GM18867 (cell line): ENCODE results near the gene CALN1.
"Not testable (repeated sequence)": the region's sequence is repeated elsewhere in the genome, so short reads cannot be mapped to it uniquely, and the experiment has no call there.

Source experiments
- ATAC-seq: cut with Tn5 transposase; IDR thresholded peaks from one replicate; pipeline ENCODE4 v1.9.1; 2021; ENCODE audit warnings: mild to moderate bottlenecking, moderate library complexity; ENCODE audit not compliant: unreplicated experiment

CALN1 gene

DNA sequence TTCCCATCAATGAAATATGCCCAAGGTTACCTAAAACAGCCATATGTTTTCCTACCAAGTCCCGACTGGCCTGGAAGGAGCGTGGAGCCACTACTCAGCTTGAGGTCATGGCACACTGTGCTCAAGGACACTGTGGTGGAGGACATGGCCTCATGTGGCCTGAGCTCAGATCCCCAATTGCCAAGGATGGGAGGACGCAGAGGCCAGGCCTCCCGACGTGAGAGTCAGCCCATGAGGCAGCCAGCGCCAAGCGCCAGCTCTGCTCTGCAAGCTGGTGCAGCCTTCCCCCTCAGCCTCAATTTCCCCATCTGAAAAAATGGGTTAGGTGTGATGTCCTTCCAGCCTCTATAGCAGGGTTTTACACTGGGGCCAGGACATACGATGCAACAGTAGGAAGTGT, 302.6 kb downstream of the CALN1 start:
- ATAC-seq, result no peak

DNA sequence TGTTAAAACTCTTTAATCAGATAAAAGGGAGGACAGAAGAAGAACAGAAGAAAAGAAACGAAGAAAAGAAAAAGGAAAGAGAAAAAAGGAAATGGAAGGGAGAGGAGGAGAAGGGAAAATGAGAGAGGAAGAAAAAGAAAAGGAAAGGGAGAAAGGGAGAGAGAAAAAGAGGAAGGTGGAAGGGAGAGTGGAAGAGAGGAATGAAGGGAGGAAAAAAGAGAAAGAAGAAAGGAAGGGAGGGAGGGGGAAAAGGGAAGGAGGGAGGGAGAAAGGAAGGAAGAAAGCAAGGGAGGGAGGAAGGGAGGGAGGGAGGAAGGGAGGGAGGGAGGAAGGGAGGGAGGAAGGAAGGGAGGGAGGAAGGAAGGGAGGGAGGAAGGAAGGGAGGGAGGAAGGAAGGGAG, 305.7 kb downstream of the CALN1 start:
- no peak for ATAC-seq

DNA sequence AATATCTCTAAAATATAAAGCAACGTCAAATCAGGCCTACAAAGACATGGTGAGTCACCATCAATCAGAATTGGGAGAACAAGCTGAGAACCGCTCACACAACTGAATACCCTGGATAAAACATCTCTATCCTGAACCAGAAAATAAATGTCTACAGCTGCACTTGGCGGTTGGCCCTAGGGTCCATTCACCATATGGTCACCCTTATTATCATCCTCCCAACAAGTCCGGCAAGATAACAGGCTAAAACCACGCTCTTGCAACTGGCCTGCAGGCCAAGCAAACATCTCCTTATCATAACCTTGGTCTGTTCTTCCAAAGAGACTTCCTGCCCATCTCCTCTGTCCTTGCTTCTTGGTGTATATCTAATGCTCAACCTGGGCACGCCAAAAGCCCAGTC, 310.7 kb downstream of the CALN1 start:
- no peak for ATAC-seq

DNA sequence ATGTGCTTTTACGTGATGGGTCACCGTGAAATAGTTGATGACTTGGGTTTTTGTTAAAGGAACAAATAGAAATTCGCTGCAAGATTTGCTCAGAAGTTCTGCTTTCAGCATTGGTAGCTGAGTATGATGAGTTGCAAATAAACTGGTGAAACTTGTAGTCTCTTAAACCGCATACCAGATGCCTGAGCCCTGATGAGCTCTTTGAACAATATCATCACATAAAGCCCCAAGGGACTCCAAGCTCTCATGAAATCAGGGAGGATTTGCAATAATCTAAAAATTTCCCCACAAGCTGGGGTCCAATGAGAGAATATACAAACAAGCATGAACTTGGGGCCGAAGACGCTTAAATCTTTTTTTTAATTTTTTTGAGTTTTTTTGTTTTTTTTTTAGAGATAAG, 312.4 kb downstream of the CALN1 start:
- no peak for ATAC-seq

DNA sequence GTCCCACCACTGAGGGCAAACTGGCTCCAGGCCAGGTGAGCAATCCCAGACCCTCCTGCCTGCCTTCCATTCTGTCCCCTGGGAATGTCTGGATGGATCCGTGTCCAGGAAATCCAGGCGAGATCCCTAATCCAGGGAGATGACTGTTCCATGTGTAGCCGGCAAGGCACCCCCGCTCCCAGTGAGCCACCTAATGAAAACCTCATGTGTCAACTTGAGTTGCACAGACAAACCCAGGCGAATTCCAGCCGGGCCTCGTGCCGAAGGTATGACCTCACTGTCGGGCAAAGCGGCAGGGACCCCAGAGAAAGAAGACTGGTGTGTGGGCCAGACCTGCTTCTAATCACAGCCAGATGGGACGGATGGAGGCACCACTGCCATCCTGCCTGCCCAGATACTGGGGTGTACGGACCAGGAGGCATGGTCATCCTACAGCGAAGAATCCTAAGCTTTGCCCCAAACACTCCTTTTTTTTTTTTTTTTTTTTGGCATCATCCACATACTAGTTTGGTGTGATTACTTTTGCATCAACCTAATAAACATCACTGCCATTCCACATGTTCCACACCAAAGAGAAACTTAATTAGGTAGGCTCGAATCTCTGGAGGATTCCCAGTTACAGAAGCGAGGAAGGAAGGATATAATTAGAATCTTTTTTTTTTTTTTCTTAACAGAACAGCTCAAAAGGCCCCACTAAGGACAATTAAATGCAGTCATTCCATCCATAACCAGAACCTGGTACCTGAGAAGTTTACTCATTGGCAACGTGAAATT, 313.1 kb downstream of the CALN1 start:
- ATAC-seq, result no peak

DNA sequence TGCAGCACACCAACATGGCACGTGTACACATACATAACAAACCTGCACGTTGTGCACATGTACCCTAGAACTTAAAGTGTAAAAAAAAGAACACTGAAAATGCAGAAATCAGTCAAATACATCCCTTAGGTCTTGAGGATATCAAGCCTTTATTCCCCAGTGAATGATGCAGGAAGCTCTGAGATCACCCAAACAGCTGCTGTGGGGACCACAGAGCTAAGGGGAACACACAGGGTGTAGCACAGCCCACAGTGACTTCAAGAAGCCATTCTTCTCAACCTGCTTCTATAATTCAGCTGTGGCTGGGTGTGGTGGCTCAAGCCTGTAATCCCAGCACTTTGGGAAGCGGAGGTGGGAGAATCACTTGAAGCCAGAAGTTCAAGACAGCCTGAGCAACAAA, 314.9 kb downstream of the CALN1 start:
- ATAC-seq, result no peak

DNA sequence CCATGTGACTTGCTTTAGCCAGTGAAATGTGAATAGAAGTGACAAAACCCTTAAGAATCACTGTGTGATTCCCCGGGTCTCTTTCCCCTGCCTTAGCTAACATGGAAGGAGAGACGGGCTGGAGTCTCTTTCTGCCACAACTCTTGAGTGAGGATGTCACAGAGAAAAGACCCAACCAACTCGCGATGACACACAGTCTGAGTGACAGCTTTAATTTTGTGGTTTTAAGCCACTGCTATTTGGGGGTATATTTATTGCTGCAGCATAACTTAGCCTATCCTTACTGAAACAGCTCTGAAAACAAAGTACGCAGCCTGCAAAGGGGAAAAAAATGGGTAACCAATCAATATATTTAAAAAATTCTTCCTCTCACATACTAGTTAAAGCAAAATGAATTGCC, 319.4 kb downstream of the CALN1 start:
- ATAC-seq, result no peak

DNA sequence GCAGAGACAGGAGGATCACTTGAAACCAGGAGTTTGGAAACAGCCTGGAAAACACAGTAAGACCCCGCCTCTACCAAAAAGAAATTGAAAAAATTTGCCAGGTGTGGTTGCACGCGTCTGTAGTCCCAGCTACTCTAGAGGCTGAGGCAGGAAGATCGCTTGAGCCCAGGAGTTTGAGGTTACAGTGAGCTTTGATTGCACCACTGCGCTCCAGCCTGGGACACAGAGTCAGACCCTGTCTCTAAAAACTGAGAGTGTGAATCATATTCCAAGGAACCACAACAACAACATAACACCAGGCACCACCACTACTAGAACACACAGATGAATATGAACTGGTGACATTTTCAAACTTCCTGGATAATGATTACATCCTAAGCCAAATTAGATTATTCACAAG, 324.2 kb downstream of the CALN1 start:
- no peak for ATAC-seq

DNA sequence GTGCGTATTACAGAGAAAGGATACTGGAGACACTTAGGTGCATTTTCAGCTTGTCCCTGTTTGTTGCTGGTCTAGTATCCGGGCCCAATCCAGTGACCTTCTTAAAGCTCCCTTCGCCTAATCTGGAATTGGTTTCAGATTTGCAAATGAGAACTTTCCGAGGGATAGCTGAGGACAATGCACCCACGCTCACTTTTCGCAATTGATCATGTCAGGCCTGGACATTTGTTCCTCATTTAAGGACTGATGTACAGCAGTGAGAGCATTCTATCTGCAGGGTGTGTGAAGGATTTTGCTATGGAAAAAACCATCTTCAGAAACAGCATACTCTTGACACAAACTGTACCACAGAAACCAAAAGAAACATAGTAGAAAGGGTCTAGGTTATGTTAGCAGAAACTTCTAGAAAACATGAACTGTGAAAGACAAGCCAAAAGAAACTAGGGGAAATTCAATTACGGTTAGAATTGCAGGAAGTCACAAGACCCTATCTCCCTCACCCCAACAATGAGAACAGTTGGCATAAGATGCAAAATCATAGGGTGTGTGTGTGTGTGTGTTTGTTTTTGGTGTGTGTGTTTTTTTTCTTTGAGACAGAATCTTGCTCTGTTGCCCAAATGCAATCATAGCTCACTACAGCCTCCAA, 331.1 kb downstream of the CALN1 start:
- ATAC-seq, result no peak

DNA sequence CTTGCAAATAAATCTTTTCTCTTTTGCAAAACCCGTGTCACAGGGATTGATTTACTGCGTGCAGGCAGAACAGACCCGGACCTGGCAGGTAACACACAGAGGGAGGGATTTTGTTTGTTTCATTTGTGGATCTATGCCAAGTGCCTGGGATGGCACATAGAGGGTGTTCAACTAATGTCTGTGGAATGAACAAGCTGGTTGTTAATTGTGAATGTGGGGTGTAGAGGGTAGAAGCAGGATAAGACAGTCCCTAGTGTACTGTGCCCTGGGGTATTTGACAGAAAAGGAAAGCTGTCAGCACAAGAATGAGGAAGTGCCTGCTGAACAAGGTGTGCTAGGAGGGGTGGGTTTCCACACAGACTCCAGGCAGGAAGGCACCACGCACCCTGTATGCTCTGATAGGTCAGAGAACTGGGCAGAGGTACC, 331.8 kb downstream of the CALN1 start:
- ATAC-seq, result no peak

DNA sequence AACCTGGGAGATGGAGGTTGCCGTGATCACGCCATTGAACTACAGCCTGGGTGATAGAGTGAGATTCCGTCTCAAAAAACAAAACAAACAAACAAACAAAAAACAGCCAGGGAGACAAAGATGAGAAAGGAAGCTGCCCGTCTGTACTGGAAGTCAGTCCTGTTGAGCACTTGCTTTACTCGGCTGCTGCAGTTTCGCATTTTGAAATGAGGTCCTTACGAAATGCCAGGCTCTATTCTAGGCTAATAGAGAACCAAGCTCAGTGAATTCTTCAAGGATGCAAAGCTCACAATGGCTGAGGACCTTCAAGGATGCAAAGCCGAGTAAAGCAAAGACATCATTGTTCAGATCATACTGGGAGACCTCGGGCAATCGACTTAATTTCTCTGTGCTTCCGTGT, 333.3 kb downstream of the CALN1 start:
- ATAC-seq, result no peak

DNA sequence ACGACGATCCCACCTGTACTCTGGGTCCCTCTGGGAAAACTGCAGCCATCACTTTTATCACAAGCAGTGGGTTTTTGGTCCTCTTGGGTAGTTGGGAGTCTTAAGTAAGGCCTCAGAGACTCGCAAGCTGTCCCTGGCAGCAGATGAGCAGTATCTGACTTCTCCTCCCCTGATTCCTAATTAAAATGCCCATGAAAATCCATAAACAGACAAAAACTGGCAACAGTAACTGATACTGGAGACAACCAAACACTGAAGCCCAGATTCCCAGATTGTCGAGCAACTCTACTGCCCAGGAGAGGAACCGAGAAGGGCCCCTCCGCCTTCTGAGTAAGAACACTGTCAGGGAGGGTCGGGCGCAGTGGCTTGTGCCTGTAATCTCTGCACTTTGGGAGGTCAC, 333.8 kb downstream of the CALN1 start:
- ATAC-seq, result no peak

DNA sequence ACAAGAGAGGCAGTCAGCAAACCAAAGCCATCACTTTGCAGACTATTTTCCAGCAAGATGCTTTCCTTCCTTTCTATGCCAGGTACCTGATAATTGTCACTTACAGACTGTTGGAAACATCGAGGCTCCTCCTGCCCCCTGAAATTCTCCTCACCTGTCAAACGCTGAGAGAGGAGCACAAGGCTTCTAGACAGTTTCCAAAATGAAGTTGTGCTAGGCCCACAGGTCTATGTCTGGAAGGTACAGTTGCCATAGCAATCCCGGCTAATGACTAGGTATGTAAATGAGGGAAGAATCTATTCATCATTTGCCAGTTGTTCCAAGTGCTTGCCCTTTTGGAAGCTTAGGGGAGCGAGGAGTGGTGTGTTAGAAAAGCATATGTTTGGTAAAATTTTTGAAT, 334.4 kb downstream of the CALN1 start:
- ATAC-seq, result no peak

DNA sequence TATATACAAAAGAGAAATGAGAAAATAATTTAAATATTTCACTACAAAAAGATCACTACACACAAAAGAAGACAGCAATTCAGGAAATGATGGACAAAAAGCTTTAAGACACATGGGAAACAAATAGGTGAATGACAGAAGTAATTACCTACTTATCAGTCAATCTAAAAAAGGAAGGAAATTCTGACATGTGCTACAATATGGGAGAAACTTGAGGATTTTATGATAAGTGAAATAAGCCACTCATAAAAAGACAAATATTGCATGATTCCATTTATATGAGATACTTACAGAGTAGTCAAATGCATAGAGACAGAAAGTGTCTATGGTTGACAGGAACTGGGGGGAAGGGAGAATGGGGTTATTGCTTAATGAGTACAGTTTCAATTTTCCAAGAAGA, 339.2 kb downstream of the CALN1 start:
- ATAC-seq, result no peak

DNA sequence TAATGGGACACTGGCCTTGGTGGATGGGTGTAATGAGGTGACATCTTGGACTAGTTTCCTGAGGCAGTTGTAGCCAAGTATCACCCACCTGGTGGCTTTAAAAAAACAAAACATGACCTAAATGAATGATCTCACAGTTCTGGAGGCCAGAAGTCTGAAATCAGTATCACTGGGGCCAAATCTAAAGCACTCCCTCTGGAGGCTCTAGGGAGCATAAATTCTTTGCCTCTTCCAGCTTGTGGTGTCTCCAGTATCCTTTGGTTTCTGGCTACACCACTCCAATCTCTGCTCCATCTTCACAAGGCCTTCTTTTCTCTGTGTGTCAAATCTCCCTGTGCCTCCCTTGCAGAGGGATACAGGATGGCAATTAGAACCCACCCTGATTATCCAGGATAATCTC, 342.9 kb downstream of the CALN1 start:
- ATAC-seq, result no peak

DNA sequence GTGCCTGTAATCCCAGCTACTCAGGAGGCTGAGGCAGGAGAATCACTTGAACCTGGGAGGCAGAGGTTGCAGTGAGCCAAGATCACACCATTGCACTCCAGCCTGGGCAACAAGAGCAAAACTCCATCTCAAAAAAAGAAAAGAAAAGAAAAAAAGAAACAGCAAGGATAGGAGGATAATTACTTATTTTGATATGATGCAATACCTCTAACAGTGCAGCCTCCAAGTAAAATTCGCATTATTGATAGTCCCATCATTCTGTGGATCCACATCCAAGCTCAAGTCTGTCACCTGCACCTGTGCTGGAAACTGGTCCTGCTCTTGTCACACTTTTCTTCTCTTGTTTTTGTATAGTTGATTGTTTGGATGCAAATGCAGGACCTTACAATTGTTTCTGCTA, 346.4 kb downstream of the CALN1 start:
- not testable (repeated sequence) for ATAC-seq

DNA sequence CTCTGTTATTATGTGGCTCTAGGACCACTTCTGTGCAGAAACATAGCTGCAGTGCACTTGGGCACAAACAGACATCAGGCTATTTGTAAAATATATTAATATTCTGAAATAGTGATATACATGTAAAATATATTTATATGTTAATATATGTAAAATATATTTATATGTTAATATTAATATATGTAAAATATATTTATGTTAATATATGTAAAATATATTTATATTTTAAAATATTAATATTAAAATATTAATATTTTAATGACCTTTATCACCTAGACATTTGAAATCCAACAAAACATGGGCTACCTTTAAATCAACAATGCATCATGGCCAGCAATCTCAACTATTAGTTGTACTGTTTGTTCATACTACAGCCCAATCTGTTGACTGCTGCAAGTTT, 347.2 kb downstream of the CALN1 start:
- no peak for ATAC-seq

DNA sequence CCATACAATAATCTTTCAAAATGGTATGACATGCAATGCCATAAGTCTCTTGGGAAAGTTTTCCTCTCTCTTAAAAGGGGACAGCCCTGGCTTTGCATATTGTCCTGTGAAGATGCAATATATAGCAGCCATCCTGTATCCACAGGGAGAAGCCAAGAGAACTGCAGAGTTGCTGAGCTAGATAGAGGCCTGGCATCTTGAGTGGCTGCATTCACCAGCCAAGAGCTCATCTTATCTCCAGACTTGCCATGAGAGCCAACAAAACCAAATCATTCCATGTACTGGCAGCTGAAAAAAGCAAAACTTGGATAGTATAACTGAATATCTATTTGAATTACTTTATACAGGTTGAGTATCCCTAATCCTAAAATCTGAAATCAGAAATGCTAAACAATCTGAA, 348.8 kb downstream of the CALN1 start:
- ATAC-seq, result no peak

DNA sequence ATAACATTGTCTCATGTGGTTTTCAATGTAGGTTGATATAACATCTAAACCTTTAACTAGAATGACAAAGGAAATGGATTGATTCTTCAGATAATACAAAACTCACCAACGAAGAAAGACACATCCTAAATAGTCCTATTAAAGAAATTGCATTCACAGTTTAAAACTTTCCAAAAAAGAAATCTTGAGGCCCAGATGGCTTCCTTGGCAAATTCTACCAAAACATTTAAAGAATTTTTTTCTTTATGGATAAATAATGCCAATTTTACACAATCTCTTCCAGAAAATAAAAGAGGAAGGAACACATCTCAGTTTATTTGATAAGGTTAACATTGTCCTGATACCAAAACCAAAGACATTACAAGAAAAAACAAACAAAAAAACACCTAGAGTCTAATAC, 349.5 kb downstream of the CALN1 start:
- no peak for ATAC-seq

DNA sequence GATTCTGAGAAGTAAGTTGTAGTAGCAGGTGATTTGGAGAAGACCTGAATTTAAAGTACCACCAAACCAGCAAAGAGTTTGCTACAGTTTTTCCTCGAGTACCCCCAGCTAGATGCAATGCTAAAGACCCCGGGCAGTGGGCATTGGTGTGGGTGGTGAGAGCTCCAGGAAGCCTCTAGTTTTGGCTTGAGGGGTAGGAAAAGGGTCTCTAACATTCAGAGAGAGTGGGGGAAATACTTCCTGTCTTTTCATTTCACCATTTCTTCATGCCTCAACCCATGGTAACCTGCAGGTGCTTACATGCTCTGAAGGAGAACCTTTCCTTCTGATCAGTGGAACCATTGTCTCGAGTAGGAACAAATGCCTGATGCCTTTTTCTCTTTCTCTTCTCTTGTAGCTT, 352.2 kb downstream of the CALN1 start:
- no peak for ATAC-seq

DNA sequence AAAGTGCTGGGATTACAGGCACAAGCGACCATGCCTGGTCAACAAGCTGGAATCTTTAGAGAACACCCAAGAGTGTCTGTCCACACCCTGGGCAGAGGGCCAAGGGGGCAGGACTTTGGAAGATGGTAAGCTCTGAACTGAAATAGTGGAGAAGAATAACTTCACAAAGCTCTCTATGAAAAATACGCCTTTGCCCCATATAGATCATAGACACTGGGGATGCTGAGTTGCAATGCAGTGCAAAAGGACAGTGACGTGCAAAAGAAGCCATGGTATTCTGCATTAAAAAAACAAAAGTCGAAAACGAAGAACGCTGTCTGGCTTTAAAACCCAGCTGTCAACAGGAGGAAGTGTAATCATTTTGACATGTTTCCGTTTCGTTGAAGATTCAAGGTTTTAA, 353.6 kb downstream of the CALN1 start:
- ATAC-seq, result no peak

DNA sequence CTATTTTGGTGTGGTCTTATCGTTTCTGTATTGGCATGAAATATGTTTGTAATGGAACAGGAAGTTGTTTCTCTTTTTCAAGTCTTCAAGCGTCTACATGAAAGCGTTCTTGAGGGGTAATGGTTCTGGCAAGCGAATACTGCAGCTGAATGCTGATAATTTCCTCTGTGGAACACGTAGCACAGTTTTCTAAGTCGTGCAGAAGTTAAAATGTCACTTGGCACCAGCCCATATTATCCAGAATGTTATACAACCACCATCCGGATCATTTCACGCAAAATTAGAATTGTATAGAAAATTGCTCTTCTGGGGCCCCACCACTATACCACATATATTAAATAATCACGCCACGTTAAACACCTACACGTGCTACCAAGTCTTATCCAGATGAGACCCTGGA, 354.3 kb downstream of the CALN1 start:
- ATAC-seq, result no peak

DNA sequence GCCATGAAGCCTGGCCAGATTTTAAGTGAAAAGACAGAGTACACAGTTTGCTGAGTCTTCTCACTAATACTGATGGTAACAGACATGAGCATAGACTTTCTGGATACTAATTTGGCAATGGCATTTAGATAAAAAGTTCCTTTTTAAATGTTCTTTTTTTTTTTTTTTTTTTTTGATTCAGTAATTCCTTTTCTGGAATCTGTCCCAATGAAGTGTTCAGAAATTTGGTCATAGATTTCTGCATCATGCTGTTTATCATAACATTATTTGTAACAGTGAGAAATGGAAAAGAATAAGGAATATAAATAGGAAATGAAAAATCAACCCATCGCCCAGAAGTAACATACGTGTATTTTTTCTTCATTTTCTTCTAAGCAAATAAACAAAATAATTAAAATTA, 354.9 kb downstream of the CALN1 start:
- ATAC-seq, result no peak
